ENCODE measurements around the gene FHOD3. TPM values are rescaled to one million over a fixed set of nuclear protein-coding genes. Genes with fewer than 3 reads are reported as not detected.

The FHOD3 gene
- total and polyA plus RNA-seq, 2 of the 13 experiments (the other 11 are each of a cell fraction or from before 2014, with no cell fraction given) = 0.07 TPM; not detected in 1

DNA sequence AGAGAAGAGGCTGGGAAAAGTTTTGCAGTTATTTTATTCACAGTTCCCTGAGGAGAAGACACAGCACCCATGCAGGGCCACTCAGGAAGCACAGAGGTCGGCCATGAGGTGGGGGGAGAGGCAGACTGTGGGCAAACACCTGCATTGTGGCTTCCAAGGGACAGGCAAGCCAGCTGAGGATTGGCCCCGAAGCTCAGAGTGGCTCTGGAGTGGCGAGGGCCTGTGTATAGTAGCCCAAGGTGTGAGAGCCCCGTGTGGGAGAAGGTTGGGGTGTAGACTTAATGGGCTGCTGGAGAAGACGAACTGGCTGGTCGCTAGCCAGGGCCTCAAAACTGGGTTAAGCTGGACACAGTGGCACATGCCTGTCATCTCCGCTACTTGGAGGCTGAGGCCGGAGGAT is 218.7 kb downstream of the FHOD3 start:
- FAIRE-seq (no peak), DNase-seq (ENCODE audit: low spot score) (no peak), ATAC-seq (no peak)
- ChIA-PET POLR2A (no interaction called here), CTCF (ENCODE audit: low intra/inter-chr PET ratio, low total read pairs) (no interaction called here)
- Histone ChIP-seq H3K79me2 (ENCODE audit: insufficient read depth, low read length) (no peaks in the 10 kb centered on the region), H3K9ac (ENCODE audit: insufficient read depth, low read depth, low read length) (no peak overlapping the region), H2AFZ (ENCODE audit: low read length) (no peak overlapping the region), H3K27ac (ENCODE audit: extremely low read length, insufficient read depth, low read length) (no peak overlapping the region), H3K4me1 (ENCODE audit: insufficient read depth, low read length) (no peaks in the 10 kb centered on the region), H3K4me2 (ENCODE audit: low read depth, low read length) (no peak overlapping the region), H3K4me3 (replicated peaks in 1 of 3; ENCODE audit: insufficient read depth in 1 of 3, low read depth in 2 of 3, low read length in 3 of 3) (no peak overlapping the region), H3K36me3 (replicated peaks in 1 of 2; ENCODE audit: control insufficient read depth in 1 of 2, insufficient read depth in 2 of 2, low read length in 2 of 2) (no peaks in the 10 kb centered on the region), H4K20me1 (ENCODE audit: insufficient read depth, low read length) (no peaks in the 10 kb centered on the region), H3K9me3 (ENCODE audit: low read length) (no peaks in the 10 kb centered on the region), H3K27me3 (ENCODE audit: control insufficient read depth in 1 of 2, insufficient read depth in 2 of 2, low read length in 2 of 2) (peaks cover 0 to 11% of the 10 kb centered on the region in 2 experiments; a peak in 1 of 5 replicates)
- WGBS (ENCODE audit: low lambda C conversion rate) = 35% methylated on average over 6 of the region's 8 CpGs
- BruUV-seq (replicated peaks) = no TSS peak
- no peak for TF ChIP-seq ZNF83 (CRISPR knock-in tag; IDR thresholded peaks at IDR 0.05; ENCODE audit: borderline replicate concordance)
- intact Hi-C loops (cut with micrococcal nuclease; ENCODE audit: unreplicated experiment) (no loop called here), in situ Hi-C loops (cut with HindIII; ENCODE audit: extremely low pct_ligation_motif_present, low pct_unique_long_range_greater_than_20kb) (no loop called here)

DNA sequence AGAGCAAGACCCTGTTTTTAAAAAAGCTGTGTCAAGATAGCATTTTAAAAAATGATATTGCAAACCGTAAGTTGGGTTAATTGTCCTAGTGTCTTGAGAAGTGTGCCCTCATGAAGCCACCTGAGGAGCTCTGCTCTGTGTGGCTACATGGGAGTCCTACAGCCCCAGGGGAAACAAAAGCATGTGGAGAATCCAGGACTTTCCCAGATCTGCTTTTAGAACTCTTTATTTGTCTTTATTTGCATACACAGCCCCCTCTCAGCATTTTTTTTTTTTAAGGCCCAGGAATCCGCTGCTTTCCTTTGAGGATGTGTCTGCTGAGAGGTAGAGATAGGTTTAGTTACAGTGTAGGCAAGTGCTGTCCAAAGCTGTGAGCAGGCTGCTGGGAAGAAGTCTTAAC is 219.2 kb downstream of the FHOD3 start:
- no peak for ATAC-seq
- H3K9ac ChIP-seq (ENCODE audit: insufficient read depth, low read depth, low read length) = no peak overlapping the region
- no TSS peak for BruUV-seq (replicated peaks)
- H3K4me2 ChIP-seq (ENCODE audit: low read depth, low read length) = no peak overlapping the region
- ChIA-PET CTCF (ENCODE audit: low intra/inter-chr PET ratio, low total read pairs) (no interaction called here), POLR2A (no interaction called here)
- H3K9me3 ChIP-seq (ENCODE audit: low read length) = no peaks in the 10 kb centered on the region
- 23% methylated on average over 2 of the region's 2 CpGs for WGBS (ENCODE audit: low lambda C conversion rate)
- H3K4me3 ChIP-seq (replicated peaks in 1 of 3; ENCODE audit: insufficient read depth in 1 of 3, low read depth in 2 of 3, low read length in 3 of 3) = no peak overlapping the region
- no peaks in the 10 kb centered on the region for H4K20me1 ChIP-seq (ENCODE audit: insufficient read depth, low read length)
- no peak overlapping the region for H2AFZ ChIP-seq (ENCODE audit: low read length)
- TF ChIP-seq GZF1 (CRISPR knock-in tag; IDR thresholded peaks at IDR 0.05) (no peak), ZNF629 (CRISPR knock-in tag; conservative IDR thresholded peaks at IDR 0.05) (no peak), SP4 (CRISPR knock-in tag; IDR thresholded peaks at IDR 0.05) (no peak), RBM22 (optimal IDR thresholded peaks at IDR 0.05; ENCODE audit: low read length) (no peak), ZNF10 (CRISPR knock-in tag; IDR thresholded peaks at IDR 0.05; ENCODE audit: borderline replicate concordance, low read depth) (no peak), ZNF605 (CRISPR knock-in tag; IDR thresholded peaks at IDR 0.05) (no peak), FOXJ3 (CRISPR knock-in tag; IDR thresholded peaks at IDR 0.05; ENCODE audit: borderline replicate concordance) (no peak), ZNF589 (CRISPR knock-in tag; conservative IDR thresholded peaks at IDR 0.05) (no peak)
- TF ChIP-seq, protein P1, sequence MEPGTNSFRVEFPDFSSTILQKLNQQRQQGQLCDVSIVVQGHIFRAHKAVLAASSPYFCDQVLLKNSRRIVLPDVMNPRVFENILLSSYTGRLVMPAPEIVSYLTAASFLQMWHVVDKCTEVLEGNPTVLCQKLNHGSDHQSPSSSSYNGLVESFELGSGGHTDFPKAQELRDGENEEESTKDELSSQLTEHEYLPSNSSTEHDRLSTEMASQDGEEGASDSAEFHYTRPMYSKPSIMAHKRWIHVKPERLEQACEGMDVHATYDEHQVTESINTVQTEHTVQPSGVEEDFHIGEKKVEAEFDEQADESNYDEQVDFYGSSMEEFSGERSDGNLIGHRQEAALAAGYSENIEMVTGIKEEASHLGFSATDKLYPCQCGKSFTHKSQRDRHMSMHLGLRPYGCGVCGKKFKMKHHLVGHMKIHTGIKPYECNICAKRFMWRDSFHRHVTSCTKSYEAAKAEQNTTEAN (CRISPR knock-in tag; conservative IDR thresholded peaks at IDR 0.05) = no peak
- TF ChIP-seq, protein P2, sequence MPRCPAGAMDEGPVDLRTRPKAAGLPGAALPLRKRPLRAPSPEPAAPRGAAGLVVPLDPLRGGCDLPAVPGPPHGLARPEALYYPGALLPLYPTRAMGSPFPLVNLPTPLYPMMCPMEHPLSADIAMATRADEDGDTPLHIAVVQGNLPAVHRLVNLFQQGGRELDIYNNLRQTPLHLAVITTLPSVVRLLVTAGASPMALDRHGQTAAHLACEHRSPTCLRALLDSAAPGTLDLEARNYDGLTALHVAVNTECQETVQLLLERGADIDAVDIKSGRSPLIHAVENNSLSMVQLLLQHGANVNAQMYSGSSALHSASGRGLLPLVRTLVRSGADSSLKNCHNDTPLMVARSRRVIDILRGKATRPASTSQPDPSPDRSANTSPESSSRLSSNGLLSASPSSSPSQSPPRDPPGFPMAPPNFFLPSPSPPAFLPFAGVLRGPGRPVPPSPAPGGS (CRISPR knock-in tag; IDR thresholded peaks at IDR 0.05) = no peak
- TF ChIP-seq, protein P3, sequence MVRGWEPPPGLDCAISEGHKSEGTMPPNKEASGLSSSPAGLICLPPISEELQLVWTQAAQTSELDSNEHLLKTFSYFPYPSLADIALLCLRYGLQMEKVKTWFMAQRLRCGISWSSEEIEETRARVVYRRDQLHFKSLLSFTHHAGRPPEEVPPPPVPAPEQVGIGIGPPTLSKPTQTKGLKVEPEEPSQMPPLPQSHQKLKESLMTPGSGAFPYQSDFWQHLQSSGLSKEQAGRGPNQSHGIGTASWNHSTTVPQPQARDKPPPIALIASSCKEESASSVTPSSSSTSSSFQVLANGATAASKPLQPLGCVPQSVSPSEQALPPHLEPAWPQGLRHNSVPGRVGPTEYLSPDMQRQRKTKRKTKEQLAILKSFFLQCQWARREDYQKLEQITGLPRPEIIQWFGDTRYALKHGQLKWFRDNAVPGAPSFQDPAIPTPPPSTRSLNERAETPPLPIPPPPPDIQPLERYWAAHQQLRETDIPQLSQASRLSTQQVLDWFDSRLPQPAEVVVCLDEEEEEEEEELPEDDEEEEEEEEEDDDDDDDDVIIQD (CRISPR knock-in tag; IDR thresholded peaks at IDR 0.05; ENCODE audit: low read depth) = no peak
- H3K4me1 ChIP-seq (ENCODE audit: insufficient read depth, low read length) = no peaks in the 10 kb centered on the region
- H3K36me3 ChIP-seq (replicated peaks in 1 of 2; ENCODE audit: control insufficient read depth in 1 of 2, insufficient read depth in 2 of 2, low read length in 2 of 2) = no peaks in the 10 kb centered on the region
- peaks cover 0 to 9% of the 10 kb centered on the region in 2 experiments; a peak in 1 of 5 replicates for H3K27me3 ChIP-seq (ENCODE audit: control insufficient read depth in 1 of 2, insufficient read depth in 2 of 2, low read length in 2 of 2)
- in situ Hi-C loops (cut with HindIII; ENCODE audit: extremely low pct_ligation_motif_present, low pct_unique_long_range_greater_than_20kb) = no loop called here
- H3K27ac ChIP-seq (ENCODE audit: extremely low read length, insufficient read depth, low read length) = no peak overlapping the region
- DNase-seq (ENCODE audit: low spot score) = no peak
- FAIRE-seq = no peak
- no peaks in the 10 kb centered on the region for H3K79me2 ChIP-seq (ENCODE audit: insufficient read depth, low read length)
- intact Hi-C loops (cut with micrococcal nuclease; ENCODE audit: unreplicated experiment) = no loop called here

Data from HepG2 (cell line).